K562 (cell line): ENCODE data around the gene ZNF440. TPM values are rescaled to one million over a fixed set of nuclear protein-coding genes. Genes with fewer than 3 reads are reported as not detected.

ENCODE experiments used
- BHLHE40 ChIP-seq: IDR thresholded peaks from 2 replicates; pipeline ENCODE4 v1.6.1; 2011; ENCODE audit warnings: low read length, improper control_type of control experiment
- CEBPB ChIP-seq: fragments of 450-650 bp; IDR thresholded peaks from 2 replicates; pipeline ENCODE4 v1.6.1; 2016; ENCODE audit warnings: missing genetic modification characterization, missing compliant biosample characterization
- CTBP1 ChIP-seq: fragments of 450-650 bp; IDR thresholded peaks from 2 replicates; pipeline ENCODE4 v1.6.1; 2016; ENCODE audit warnings: borderline replicate concordance
- GATA2 ChIP-seq: sonication (generic); formaldehyde crosslinking; IDR thresholded peaks from 2 replicates; pipeline ENCODE4 v1.4.0; 2020; ENCODE audit warnings: mild to moderate bottlenecking, missing genetic modification reagents
- HDAC1 ChIP-seq, 2 experiments: fragments of 450-650 bp; IDR thresholded peaks; 2 replicates each; pipeline ENCODE4 v1.6.1; 2016 to 2017; ENCODE audit warnings: inconsistent platforms in 1 of 2, mild to moderate bottlenecking in 1 of 2, moderate library complexity in 1 of 2
- ILF3 ChIP-seq: fragments of 450-650 bp; IDR thresholded peaks from 2 replicates; pipeline ENCODE4 v1.6.1; 2018; ENCODE audit warnings: antibody characterized with exemption, mild to moderate bottlenecking, moderate library complexity, borderline replicate concordance
- MEIS2 ChIP-seq: fragments of 450-650 bp; IDR thresholded peaks from 2 replicates; pipeline ENCODE4 v1.6.1; 2014; ENCODE audit warnings: mild to moderate bottlenecking; ENCODE audit not compliant: partially characterized antibody
- RCOR1 ChIP-seq, 2 experiments: IDR thresholded peaks; 2 replicates each; pipeline ENCODE4 v1.6.1; 2012; ENCODE audit warnings: low read depth in 2 of 2, low read length in 2 of 2, borderline replicate concordance in 1 of 2, improper control_type of control experiment in 1 of 2
- TOE1 ChIP-seq, 2 experiments: fragments of 450-650 bp in 1 of 2; sonication (generic) in 1 of 2; formaldehyde crosslinking in 1 of 2; IDR thresholded peaks; 2 replicates each; pipeline versions ENCODE4 v1.7.1 to v1.8.0; 2016 to 2022; ENCODE audit warnings: borderline replicate concordance in 2 of 2, mild to moderate bottlenecking in 2 of 2, antibody characterized with exemption in 1 of 2, inconsistent platforms in 1 of 2, low read depth in 1 of 2, missing genetic modification reagents in 1 of 2, moderate library complexity in 1 of 2
- ZZZ3 ChIP-seq: fragments of 450-650 bp; IDR thresholded peaks from 2 replicates; pipeline ENCODE4 v1.6.1; 2016; ENCODE audit warnings: antibody characterized with exemption, mild to moderate bottlenecking, moderate library complexity
- polyA plus RNA-seq, 8 experiments: library from polyadenylated mRNA; depleted of rRNA in 4 of 8; stranded (reverse) in 5 of 8; unstranded in 3 of 8; fragments of >200 nt; fragmentation: Nextera tagmentation in 2 of 8; fragmentation: Illumina TruSeq in 1 of 8; extraction: Ambion mirVana in 2 of 8; extraction: Trizol in 1 of 8; gene quantifications; 2 replicates each; pipeline versions ENCODE4 v1.2.1 to v1.2.3, GENCODE V29; 2011 to 2014; ENCODE audit warnings: inconsistent platforms in 1 of 8, missing spikeins in 1 of 8
- total RNA-seq, 7 experiments: library from RNA; depleted of rRNA in 6 of 7; stranded (reverse); fragments of >200 nt in 6 of 7; fragmentation: Illumina TruSeq in 2 of 7; extraction: Trizol in 2 of 7; gene quantifications; 2 replicates each; pipeline versions ENCODE4 v1.2.1 to v1.2.3, GENCODE V29; 2011 to 2021; ENCODE audit warnings: low replicate concordance in 1 of 7
- TF ChIP-seq, protein P1 (sequence below): fragments of 250-450 bp; sonication (Bioruptor Pico); IDR thresholded peaks from 2 replicates; pipeline ENCODE4 v1.5.0; 2020; ENCODE audit warnings: mild to moderate bottlenecking
- TF ChIP-seq, protein P2 (sequence below): fragments of 450-650 bp; IDR thresholded peaks from 2 replicates; pipeline ENCODE4 v1.6.1; 2016; ENCODE audit warnings: mild to moderate bottlenecking, moderate library complexity

The ZNF440 gene
- total and polyA plus RNA-seq, 9 of the 15 experiments (the other 6 are each of a cell fraction or from before 2014, with no cell fraction given), result 5.9 to 32.6 (median 13.4) TPM

DNA sequence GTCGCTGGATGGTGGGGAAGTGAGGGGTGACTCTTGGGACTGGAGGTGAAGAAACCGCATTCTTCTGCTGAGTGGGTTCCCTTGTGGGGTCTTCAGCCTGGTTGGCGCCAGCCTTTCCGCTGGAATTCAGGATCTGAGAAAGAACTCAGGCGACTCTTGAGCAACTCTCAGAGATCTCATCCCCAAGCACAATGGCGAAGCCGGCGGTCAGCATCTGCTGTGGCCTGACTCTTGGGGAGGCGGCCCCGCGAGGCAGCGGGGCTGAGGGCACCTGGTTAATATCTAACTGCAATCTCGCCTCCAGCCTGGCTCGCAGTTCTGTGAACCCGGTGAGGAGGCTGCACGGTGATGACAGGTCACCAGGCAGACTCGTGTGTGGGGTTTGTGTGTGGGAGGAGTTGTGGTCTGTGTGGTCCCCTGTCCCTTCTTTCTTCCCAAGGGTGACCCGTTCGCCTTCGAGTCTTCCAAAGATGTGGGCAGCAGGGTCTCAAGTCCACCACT is 46.4 kb upstream of the ZNF440 start (continued):
- 0 out of 2 replicates have a peak, but pooled peaks have one; percentile 35 for TF ChIP-seq TOE1 (IDR thresholded peaks at IDR 0.05; ENCODE audit: borderline replicate concordance)
- no peak for TF ChIP-seq TOE1 (CRISPR knock-in tag; IDR thresholded peaks at IDR 0.05; ENCODE audit: borderline replicate concordance, low read depth)
- no peak for TF ChIP-seq ZZZ3
- TF ChIP-seq GATA2 (CRISPR knock-in tag), result peak; percentile 58; the same call in 1 of the 2 replicates
- TF ChIP-seq BHLHE40, result peak; percentile 33; the same call in 1 of the 2 replicates
- TF ChIP-seq, protein P1, sequence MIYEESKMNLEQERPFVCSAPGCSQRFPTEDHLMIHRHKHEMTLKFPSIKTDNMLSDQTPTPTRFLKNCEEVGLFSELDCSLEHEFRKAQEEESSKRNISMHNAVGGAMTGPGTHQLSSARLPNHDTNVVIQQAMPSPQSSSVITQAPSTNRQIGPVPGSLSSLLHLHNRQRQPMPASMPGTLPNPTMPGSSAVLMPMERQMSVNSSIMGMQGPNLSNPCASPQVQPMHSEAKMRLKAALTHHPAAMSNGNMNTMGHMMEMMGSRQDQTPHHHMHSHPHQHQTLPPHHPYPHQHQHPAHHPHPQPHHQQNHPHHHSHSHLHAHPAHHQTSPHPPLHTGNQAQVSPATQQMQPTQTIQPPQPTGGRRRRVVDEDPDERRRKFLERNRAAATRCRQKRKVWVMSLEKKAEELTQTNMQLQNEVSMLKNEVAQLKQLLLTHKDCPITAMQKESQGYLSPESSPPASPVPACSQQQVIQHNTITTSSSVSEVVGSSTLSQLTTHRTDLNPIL (CRISPR knock-in tag), result no peak
- peak; percentile 59 for TF ChIP-seq MEIS2
- 0 out of 4 replicates have a peak, but pooled peaks of 1 of the 2 experiments have one; percentile 35 for TF ChIP-seq HDAC1 (IDR thresholded peaks at IDR 0.05)
- TF ChIP-seq RCOR1 (IDR thresholded peaks at IDR 0.05; ENCODE audit: borderline replicate concordance in 1 of 2, low read depth in 2 of 2, low read length in 2 of 2), result peak in 1 of 2 experiments; percentile 25; a peak in 1 of 4 replicates
- TF ChIP-seq CEBPB (tag), result 0 out of 2 replicates have a peak, but pooled peaks have one; percentile 33
- TF ChIP-seq ILF3, result no peak
- TF ChIP-seq CTBP1, result peak; percentile 14; the same call in 1 of the 2 replicates
- TF ChIP-seq, protein P2, sequence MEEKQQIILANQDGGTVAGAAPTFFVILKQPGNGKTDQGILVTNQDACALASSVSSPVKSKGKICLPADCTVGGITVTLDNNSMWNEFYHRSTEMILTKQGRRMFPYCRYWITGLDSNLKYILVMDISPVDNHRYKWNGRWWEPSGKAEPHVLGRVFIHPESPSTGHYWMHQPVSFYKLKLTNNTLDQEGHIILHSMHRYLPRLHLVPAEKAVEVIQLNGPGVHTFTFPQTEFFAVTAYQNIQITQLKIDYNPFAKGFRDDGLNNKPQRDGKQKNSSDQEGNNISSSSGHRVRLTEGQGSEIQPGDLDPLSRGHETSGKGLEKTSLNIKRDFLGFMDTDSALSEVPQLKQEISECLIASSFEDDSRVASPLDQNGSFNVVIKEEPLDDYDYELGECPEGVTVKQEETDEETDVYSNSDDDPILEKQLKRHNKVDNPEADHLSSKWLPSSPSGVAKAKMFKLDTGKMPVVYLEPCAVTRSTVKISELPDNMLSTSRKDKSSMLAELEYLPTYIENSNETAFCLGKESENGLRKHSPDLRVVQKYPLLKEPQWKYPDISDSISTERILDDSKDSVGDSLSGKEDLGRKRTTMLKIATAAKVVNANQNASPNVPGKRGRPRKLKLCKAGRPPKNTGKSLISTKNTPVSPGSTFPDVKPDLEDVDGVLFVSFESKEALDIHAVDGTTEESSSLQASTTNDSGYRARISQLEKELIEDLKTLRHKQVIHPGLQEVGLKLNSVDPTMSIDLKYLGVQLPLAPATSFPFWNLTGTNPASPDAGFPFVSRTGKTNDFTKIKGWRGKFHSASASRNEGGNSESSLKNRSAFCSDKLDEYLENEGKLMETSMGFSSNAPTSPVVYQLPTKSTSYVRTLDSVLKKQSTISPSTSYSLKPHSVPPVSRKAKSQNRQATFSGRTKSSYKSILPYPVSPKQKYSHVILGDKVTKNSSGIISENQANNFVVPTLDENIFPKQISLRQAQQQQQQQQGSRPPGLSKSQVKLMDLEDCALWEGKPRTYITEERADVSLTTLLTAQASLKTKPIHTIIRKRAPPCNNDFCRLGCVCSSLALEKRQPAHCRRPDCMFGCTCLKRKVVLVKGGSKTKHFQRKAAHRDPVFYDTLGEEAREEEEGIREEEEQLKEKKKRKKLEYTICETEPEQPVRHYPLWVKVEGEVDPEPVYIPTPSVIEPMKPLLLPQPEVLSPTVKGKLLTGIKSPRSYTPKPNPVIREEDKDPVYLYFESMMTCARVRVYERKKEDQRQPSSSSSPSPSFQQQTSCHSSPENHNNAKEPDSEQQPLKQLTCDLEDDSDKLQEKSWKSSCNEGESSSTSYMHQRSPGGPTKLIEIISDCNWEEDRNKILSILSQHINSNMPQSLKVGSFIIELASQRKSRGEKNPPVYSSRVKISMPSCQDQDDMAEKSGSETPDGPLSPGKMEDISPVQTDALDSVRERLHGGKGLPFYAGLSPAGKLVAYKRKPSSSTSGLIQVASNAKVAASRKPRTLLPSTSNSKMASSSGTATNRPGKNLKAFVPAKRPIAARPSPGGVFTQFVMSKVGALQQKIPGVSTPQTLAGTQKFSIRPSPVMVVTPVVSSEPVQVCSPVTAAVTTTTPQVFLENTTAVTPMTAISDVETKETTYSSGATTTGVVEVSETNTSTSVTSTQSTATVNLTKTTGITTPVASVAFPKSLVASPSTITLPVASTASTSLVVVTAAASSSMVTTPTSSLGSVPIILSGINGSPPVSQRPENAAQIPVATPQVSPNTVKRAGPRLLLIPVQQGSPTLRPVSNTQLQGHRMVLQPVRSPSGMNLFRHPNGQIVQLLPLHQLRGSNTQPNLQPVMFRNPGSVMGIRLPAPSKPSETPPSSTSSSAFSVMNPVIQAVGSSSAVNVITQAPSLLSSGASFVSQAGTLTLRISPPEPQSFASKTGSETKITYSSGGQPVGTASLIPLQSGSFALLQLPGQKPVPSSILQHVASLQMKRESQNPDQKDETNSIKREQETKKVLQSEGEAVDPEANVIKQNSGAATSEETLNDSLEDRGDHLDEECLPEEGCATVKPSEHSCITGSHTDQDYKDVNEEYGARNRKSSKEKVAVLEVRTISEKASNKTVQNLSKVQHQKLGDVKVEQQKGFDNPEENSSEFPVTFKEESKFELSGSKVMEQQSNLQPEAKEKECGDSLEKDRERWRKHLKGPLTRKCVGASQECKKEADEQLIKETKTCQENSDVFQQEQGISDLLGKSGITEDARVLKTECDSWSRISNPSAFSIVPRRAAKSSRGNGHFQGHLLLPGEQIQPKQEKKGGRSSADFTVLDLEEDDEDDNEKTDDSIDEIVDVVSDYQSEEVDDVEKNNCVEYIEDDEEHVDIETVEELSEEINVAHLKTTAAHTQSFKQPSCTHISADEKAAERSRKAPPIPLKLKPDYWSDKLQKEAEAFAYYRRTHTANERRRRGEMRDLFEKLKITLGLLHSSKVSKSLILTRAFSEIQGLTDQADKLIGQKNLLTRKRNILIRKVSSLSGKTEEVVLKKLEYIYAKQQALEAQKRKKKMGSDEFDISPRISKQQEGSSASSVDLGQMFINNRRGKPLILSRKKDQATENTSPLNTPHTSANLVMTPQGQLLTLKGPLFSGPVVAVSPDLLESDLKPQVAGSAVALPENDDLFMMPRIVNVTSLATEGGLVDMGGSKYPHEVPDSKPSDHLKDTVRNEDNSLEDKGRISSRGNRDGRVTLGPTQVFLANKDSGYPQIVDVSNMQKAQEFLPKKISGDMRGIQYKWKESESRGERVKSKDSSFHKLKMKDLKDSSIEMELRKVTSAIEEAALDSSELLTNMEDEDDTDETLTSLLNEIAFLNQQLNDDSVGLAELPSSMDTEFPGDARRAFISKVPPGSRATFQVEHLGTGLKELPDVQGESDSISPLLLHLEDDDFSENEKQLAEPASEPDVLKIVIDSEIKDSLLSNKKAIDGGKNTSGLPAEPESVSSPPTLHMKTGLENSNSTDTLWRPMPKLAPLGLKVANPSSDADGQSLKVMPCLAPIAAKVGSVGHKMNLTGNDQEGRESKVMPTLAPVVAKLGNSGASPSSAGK, result peak; percentile 80
